Amniotic epithelial cell (primary cell): Measurements from ENCODE around the gene HSPA8.

ENCODE experiments used
- DNase-seq: peaks from one replicate; pipeline ENCODE4 v3.0.0-alpha.2; 2010; ENCODE audit warnings: low read depth

Gene HSPA8

DNA sequence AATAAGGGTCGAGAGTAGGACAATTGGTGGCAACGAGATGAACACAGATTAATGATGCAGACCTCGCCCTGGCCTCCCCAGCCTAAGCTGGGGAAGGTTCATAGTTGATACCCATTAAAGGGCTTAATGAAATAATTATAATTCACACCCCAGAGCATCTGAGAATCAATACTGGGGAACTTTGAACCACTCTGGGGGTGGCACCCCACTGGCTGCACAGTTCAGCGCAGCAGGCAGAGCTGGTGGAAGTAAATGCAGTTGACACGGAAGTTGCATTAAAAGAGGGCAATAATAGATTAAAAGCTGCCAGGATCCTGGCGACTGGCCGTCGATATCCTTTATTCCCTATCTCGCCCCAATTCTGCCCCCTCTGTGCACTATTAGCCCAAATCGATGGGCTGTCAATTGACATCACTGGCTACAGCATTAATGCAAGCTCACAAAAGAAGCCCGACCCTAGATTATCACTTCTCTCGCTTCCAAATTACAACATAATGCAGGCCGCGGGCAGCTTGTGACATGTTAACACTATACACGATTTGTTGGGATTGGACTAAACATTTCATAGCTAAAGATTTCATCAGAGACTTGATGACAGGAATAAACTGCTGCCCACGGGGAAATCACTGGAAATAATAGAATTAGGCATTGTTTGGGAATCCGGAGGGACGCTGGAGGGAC, 14.5 kb downstream of the HSPA8 start:
- DNase-seq = no peak

DNA sequence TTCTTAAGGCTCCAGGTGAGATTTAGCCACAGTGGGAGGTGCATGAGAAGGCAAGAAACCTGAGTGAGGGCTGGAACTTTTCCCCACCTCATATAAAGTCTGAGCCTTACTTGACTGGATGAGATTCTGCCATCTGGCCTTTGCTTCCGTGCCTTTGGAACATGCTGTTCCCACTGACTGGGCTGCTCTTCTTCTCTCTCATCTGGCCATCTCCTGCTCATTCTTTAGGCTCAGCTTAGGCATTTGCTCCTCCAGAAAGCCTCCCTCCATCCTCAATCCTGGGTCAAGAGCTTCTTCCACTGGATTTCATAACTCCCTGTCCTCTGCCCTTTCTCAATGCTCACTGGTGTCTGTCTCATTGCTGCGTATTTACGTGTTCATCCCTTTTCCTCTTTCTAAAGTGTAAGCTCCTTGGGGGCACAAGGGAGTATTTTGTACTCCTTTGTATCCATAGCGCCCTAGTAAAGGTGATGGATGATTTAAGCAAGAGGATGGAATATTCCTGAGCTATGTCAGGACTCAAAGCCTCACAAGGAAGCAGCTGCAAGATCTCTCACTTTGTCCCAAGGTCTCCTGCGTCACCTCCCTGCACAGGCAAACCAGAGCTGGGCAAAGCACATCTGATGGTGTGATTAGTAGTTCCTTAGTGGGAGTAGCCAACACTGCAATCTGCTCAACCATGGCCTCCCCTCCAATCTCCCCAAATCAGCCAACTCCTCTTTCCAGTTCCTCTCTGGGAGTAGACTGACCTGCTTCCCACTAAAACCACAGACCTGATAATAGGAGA, 15.3 kb downstream of the HSPA8 start:
- DNase-seq = peak; percentile 33

DNA sequence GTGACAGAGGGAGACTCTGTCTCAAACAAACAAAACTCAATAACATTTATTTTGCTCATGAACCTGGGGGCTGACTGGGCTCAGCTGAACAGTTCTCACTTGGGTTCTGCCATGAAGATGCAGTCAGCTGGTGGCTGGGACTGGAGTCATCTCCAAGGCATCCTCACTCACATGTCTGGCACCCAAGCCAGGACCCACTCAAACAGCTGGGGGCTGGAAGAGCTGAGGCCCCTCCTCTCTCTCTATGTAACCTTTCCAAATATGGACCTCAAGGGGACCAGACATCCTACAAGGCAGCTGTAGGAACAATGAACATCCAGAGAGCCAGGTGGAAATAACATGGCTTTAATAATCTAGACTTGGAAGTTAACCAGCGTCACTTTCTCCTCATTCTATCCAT, 16.8 kb downstream of the HSPA8 start:
- no peak for DNase-seq

DNA sequence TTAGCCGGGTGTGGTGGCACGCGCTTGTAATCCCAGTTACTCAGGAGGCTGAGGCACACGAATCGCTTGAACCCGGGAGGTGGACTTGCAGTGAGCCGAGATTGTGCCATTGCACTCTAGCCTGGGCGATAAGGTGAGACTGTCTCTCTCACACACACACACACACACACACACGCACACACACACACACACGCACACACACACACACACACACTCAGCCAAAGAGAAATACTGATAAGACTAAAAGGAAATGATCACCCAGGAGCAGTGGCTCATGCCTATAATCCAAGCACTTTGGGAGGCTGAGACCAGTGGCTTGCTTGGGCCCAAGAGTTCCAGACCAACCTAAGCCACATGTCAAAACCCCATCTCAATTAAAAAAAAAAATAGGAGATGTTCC, 20.8 kb downstream of the HSPA8 start:
- no peak for DNase-seq

DNA sequence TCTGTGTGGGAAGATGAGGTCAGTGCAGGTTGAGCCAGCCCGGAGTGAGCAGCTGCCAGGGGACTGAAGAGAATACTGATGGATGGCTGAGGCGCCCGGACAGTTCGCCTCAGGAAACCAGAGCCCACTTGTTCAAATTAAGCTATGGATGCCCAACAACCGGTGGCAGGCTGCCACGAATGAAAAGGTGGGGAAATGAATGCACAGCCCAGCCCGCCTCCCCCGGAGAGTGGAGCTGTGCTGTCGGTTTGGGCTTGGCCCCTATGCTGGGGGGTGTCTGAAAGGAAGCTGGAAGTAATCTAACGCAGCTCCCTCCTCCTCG, 21.9 kb downstream of the HSPA8 start:
- no peak for DNase-seq

DNA sequence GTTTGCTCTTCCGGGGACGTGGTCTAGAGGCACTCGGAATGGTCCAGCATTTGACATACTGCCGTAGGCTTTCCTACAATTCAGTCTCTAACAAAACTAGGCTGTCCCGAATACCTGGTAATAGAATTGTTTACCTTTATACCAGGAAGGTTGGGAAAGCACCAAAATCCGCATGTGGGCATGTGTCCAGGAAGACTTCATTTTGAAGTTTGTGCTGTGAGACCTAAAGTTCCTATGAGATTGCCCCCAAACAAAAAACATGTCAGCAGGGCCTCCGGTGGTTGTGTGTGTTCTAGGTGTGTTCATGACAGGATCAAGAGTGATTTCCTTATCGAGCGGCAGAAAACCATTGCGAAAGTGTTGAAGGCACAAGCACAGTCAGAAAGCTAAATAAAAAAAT, 26.1 kb downstream of the HSPA8 start:
- no peak for DNase-seq

DNA sequence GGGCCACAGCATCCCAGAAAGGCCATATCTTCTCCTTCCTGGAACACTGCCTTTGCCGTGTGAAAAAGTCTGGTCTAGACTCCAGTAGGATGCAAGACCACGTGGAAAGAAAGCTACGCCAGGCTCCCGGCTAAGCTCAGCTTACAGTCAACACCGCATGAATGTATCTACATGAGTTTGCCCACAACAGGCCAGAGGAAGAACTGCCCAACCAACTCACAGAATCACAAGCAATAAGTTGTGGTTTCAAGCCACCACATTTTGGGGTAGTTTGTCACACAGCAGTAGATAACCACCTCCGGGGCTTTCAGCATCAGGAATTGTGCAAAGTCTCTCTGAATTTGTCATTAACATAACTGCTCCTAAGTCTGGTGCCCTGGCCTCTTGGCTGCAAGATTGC, 27.3 kb downstream of the HSPA8 start:
- DNase-seq = no peak

DNA sequence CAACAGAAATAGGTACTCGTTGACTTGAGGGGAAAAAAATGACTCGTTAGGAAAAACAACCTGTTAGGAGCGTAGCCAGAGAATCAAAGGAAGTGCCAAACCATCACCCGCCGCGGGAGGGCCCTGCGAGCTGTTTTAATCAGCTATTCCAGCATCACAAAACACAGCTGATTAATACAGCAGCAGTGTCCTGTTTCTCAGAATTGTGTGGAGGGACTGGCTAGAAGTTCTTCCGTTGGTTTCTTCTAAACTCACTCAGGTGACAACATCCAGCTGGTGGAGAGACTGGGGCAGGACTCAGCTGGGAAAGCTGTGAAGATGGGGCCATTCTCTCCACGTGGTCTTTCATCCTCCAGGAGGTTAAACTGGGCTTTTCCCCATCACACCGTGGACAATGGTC, 28.0 kb downstream of the HSPA8 start:
- DNase-seq = no peak

DNA sequence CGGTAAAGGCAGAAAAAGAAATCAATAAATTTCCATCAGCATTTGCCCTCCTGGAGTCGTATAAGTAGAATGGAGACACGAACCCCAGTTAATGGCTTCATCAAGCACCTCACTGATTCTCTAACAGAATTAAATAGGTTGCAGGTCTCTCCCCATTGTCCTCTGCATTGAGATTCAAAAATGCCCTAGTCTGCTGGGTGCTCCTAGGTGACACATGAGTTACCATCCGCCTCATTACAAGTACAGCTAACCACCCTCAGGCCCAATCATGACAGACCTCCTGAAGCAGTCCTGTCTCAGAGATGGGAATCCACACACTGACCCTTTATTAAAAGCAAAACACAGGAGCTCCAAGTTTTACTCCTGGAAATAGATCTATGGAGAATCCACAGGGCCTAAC, 31.4 kb downstream of the HSPA8 start:
- no peak for DNase-seq

DNA sequence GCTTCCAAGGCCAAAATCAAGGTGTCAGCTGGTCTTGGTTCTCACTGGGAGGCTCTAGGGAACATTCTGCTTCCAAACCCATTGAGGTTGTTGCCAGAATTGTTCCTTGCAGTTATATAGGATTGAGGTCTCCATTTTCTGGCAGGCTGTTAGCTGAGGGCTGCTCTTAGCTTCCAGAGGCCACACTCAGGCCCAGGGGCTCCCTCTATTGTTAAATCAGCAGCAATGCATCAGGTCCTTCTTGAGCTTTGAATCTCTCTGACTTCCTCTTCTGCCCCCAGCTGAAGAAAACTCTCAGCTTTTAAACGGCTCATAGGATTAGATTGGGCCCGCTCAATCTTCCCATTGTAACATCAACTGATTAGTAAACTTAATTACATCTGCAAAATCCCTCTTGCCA, 41.0 kb downstream of the HSPA8 start:
- DNase-seq = peak; percentile 46

DNA sequence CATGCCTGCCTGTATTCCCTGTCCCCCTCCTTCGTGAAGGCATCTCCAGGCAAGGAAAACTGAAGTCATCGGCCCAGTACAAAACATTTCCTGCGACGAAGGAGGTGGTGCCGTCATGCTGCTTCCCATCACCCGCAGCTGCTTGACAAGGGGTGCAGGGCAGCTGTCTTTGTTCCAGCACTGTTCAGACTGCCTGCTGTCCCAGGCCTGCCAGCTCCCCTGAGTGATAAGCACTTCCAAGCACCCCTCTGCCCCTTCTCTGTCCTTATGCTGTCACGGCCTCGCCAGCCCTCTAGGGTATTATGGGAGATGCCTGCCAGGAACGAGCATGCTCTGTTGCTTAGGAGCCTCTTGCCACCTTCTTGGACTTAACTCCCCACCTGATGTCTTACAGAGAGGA, 43.2 kb downstream of the HSPA8 start:
- no peak for DNase-seq

DNA sequence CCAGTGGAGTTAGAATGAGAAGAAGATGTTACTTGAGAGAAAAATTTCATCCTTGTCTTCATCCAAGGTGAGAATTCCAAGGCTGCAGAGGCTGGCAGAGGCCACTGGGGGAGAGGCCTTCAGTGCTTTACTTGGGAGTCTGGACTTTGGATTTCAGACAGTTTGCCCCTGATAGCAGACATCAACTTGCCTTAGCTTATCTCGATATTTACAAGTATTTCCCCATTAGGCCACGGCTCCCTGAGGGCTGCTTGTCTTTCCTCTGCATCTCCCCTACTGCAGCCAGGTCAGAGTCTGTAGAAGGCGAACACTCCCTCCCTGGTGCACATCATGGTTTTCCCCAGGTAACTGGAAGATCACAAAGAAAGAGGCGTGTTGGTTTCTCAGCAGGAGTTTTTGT, 50.4 kb downstream of the HSPA8 start:
- no peak for DNase-seq
